Activated CD8-positive, alpha-beta memory T cell treated with anti-CD3 and anti-CD28 coated beads for 36 hours (primary cell): ENCODE data around the gene TMEM258. TPM values are rescaled to one million over a fixed set of nuclear protein-coding genes. Genes with fewer than 3 reads are reported as not detected.

Source experiments
- CTCF ChIA-PET: fragments of 350-600 bp; sonication (Branson Sonifier 250); formaldehyde crosslinking; loops from one replicate; lab custom pipeline; 2021; ENCODE audit warnings: antibody characterized with exemption; lab: Charles Lee
- POLR2A ChIA-PET: fragments of 350-600 bp; sonication (Branson Sonifier 250); formaldehyde crosslinking; loops from one replicate; lab custom pipeline; 2021; ENCODE audit warnings: antibody characterized with exemption; lab: Charles Lee
- total RNA-seq, 2 experiments: library from RNA; stranded (reverse); gene quantifications; one replicate each; pipeline ENCODE4 v1.2.3, GENCODE V29; 2021

TMEM258 gene
- total RNA-seq, 2 experiments from 2014 or later, result 152 to 160 TPM

DNA sequence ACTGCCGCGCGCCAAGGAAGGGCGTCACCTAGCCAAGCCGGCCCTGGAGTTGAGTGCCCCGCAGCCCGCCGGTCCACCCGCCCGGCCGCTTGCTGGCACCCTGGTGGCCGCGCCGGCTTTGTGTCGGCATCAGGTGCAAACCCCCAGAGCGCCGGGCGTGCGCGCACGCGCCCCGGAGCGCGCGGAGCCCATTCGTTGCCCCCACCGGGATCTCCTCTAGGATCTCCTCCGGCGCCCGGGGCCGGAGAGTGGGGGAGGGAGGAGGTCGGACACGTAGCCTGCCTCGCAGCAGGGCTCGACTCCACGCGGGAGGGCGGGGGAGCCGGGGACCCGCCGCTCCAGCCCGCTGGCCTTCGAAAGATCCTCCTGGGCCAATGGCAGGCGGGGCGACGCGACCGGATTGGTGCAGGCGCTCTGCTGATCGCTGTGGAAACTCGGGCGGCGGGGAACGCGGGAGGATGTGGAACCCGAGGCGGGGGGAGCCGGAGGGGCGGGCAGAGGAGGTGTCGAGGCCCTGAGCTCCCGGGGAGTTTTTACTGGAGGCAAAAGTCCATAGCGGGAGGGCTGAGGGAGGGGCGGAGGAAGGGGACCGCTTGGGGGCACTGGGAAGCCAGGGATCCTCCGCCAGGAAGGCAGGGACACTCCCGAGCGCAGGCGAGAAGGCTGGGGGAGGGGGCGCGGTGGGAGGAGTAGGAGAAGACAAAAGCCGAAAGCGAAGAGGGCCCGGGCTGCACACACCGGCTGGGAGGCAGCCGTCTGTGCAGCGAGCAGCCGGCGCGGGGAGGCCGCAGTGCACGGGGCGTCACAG lies 35.4 kb upstream of the TMEM258 start, which contains the start of gene FADS2:
Gene FADS2, plus strand, starts transcription at position 730 of the 808 bp plus-strand sequence. CDS start 91 bp downstream, outside the sequence.
- CTCF ChIA-PET, result interaction anchor here (1.5 to 2.1 kb wide), 2 partner anchors 30 to 285 kb away, joined by 4 to 9 read pairs; no protein-coding TSS in a partner anchor
- POLR2A ChIA-PET, result interaction anchor here (1.5 to 1.6 kb wide), 2 partner anchors 13 to 63 kb away, joined by 3 to 5 read pairs; partner anchors contain the start of gene FADS3

- ChIA-PET CTCF (no interaction called here), POLR2A (no interaction called here)
Observed at GRCh38 chr11:61826930-61827570, 34.7 kb upstream of the TMEM258 start.

- CTCF ChIA-PET, result no interaction called here
- POLR2A ChIA-PET, result interaction anchor here (0.6 kb wide), 1 partner anchor 9 kb away, joined by 3 read pairs; no protein-coding TSS in a partner anchor
Observed at GRCh38 chr11:61820174-61820573, 27.8 kb upstream of the TMEM258 start.

GRCh38 chr11:61817471-61818202 lies 25.2 kb upstream of the TMEM258 start:
- POLR2A ChIA-PET, result interaction anchor here (0.7 kb wide), 1 partner anchor 11 kb away, joined by 4 read pairs; no protein-coding TSS in a partner anchor
- CTCF ChIA-PET, result interaction anchor here (0.8 to 1.2 kb wide), 2 partner anchors 19 to 85 kb away, joined by 3 read pairs; no protein-coding TSS in a partner anchor

DNA sequence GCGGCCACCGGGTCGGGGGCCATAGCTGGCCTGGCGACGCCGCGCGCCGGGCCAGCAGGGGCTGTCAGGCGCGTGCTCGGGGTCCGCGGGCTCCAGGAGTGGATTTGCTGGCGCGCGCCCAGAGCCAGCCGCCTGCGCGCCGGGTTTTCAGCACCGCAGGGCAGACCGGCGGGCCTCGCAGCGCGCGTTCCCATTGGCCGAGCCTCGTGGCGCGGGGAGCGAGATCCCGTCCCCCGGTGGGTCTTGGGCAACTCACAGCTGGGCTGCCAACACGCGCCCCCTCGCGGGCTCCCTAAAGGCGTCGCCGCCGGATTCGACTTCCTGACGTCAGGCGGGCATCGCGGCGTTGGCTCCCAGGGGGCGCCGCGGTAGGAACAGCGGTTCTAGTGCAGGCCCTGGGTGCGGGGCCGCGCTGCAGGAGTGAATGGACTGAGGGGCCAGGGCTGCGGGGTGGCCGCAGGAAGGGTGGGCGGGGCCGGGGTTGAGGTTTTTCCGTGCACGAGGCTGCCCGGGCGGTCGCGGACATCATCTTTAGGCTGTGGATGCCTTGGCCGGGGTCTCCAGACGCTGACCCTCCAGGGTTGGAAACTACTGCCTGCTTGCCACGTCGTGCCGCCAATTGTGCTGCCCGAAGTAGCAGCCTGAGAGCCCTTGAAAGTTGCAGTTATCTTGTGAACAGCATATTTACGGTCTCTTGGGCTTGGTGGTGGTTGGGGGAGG lies 24.5 kb upstream of the TMEM258 start, which contains the start of gene FADS1:
Gene FADS1, minus strand, starts transcription at position 268 of the 720 bp plus-strand sequence. Its CDS starts 74 bp downstream, at position 194.
- CTCF ChIA-PET, result interaction anchor here (1.2 to 2.3 kb wide), 4 partner anchors 18 to 265 kb away, joined by 3 to 9 read pairs (median 3); no protein-coding TSS in a partner anchor
- POLR2A ChIA-PET, result no interaction called here

DNA sequence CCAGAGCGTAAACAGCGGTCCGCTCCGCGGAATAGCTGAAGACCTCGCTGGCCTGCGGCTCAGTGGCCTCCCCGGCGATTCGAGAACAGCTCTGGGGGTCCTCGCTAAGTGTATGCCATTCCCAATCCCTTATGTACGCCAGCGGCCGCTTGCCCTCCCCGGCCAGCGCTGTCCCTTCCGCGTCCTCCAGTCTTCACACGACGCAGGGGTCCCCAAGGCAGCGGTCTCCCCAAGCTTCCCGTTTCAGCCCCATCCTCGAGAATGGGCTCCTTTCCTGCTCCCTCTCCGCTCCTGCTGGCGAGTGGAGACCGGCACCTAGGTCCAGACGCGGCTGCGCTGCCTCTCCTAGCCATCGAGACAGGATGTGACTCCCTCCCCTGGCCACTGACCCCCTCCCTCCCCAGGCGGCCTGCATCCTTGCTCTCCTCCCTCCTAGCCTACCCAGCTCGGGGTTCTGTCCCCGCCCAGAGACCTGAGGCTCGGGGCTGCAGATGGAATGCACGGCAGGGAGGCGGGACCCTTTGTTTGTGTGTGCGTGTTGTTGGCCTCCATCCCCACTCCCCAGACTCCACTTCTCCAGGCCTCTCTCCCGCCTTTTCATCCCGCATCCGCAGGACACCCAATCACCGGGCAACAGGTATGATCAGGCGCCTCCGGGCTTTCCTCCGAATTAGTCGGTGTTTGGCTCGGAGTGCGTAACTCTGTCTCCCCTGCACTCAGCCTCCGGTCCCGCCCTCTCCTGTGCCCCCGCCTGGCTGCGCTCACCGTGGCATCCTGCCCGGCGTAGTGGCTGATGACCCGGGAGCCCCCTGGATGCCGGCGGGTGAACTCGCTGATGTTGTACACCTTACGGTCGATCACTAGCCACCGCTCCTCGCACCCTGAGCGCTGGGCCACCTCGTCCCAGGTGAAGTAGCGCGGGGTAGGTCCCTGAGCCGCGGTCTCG lies 23.7 kb upstream of the TMEM258 start:
- CTCF ChIA-PET, result interaction anchor here (0.7 to 3.0 kb wide), 9 partner anchors 13 to 265 kb away, joined by 3 to 23 read pairs (median 3); partner anchors contain the start of genes FEN1 and TMEM258
- POLR2A ChIA-PET, result interaction anchor here (1.6 to 1.9 kb wide), 3 partner anchors 10 to 23 kb away, joined by 5 to 6 read pairs (median 5); partner anchors contain the start of genes FADS2, FEN1 and TMEM258

GRCh38 chr11:61814958-61815789 lies 22.8 kb upstream of the TMEM258 start:
- POLR2A ChIA-PET, result interaction anchor here (1.4 to 1.9 kb wide), 4 partner anchors 10 to 22 kb away, joined by 3 to 6 read pairs (median 5); partner anchors contain the start of genes FADS2, FEN1 and TMEM258
- CTCF ChIA-PET, result interaction anchor here (0.7 to 3.0 kb wide), 9 partner anchors 13 to 266 kb away, joined by 3 to 23 read pairs (median 3); partner anchors contain the start of genes FEN1 and TMEM258

GRCh38 chr11:61814247-61814957 lies 22.0 kb upstream of the TMEM258 start:
- ChIA-PET POLR2A (interaction anchor here (0.6 to 1.9 kb wide), 5 partner anchors 9 to 22 kb away, joined by 3 to 6 read pairs (median 5); partner anchors contain the start of genes FADS2, FEN1 and TMEM258), CTCF (interaction anchor here (1.1 to 3.0 kb wide), 6 partner anchors 13 to 267 kb away, joined by 3 to 23 read pairs (median 4); partner anchors contain the start of genes FEN1 and TMEM258)

GRCh38 chr11:61812736-61813411 lies 20.5 kb upstream of the TMEM258 start:
- ChIA-PET CTCF (interaction anchor here (1.0 to 3.0 kb wide), 2 partner anchors 16 to 23 kb away, joined by 4 to 23 read pairs; no protein-coding TSS in a partner anchor), POLR2A (interaction anchor here (0.6 kb wide), 1 partner anchor 11 kb away, joined by 3 read pairs; no protein-coding TSS in a partner anchor)

DNA sequence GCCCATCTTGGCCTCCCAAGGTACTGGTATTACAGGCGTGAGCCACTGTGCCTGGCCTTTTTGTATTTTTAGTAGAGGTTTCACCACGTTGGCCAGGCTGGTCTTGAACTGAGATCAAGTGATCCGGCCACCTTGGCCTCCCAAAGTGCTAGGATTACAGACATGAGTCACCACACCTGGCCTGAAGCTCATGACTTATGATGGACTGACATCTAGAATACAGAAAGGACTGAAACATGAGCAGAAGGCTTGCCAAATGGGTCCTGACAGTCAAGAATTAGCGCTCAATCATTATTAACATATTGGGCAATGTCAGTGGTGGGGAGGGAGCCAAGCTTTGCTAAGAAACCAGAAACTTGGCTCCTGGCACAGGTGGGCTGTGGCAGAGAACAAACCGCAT lies 19.4 kb upstream of the TMEM258 start:
- CTCF ChIA-PET, result interaction anchor here (1.0 to 1.8 kb wide), 2 partner anchors 15 to 22 kb away, joined by 4 to 5 read pairs; no protein-coding TSS in a partner anchor
- POLR2A ChIA-PET, result no interaction called here

DNA sequence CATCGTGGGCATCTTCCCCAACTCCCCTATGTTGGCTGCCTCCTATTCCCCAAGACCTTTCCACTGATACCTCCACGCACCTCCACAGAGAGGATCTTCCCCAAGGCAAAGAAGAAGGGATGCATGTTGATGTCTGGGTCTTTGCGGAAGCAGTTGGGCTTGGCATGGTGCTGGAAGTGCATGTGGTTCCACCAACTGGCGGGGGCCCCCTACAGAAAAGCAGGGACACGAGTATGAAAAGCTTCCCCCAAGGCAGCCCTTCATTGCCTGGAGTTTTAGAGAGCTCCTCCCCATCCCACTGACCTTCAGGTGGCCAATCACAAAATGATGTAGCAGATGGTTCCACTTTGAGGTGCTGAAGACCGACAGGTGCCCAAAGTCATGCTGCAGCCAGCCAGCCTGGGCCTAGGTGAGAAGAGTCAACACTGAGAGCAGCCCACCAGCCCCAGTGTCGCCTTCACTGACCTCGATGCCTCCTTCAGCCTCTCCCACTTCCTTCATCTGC lies 18.3 kb upstream of the TMEM258 start:
- POLR2A ChIA-PET, result interaction anchor here (0.6 kb wide), 1 partner anchor 145 kb away, joined by 3 read pairs; no protein-coding TSS in a partner anchor
- CTCF ChIA-PET, result interaction anchor here (1.8 kb wide), 1 partner anchor 14 kb away, joined by 5 read pairs; no protein-coding TSS in a partner anchor

DNA sequence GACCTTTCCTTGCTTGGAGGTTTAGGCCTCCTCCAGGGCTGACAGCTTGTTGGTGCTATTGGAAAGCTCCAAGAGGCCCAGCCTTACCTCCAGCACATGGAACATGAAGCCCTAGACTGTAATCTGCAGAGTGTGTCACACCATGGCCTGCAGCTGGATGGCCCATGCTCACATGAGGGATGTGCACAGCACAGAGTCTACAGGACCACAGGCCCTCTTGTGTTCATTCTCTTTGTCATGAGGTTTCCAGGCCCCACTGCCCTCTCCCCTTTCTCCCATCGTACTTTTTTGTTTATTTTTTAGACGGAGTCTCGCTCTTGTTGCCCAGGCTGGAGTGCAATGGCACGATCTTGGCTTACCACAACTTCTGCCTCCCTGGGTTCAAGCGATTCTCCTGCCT lies 14.4 kb upstream of the TMEM258 start:
- POLR2A ChIA-PET, result interaction anchor here (2.1 kb wide), 1 partner anchor 8 kb away, joined by 5 read pairs; no protein-coding TSS in a partner anchor
- CTCF ChIA-PET, result interaction anchor here (0.6 to 2.2 kb wide), 4 partner anchors 10 to 275 kb away, joined by 3 to 7 read pairs (median 4); partner anchors contain the start of gene FEN1

- ChIA-PET CTCF (interaction anchor here (0.8 kb wide), 1 partner anchor 8 kb away, joined by 3 read pairs; no protein-coding TSS in a partner anchor), POLR2A (interaction anchor here (2.1 kb wide), 1 partner anchor 10 kb away, joined by 5 read pairs; no protein-coding TSS in a partner anchor)
Observed at GRCh38 chr11:61805146-61805545, 12.7 kb upstream of the TMEM258 start.
